Stimulated activated CD4-positive, alpha-beta T cell treated with anti-CD3 and anti-CD28 coated beads, Interleukin-15, amount 100 ng/mL, for 1 hour (primary cell): ENCODE results near the gene CAMTA1.

ENCODE experiments used
- DNase-seq, 2 donors: peaks; one replicate each; pipeline ENCODE4 v3.0.0-alpha.2; 2020; ENCODE audit warnings: low read depth in 1 of 2, low spot score in 1 of 2

Gene CAMTA1

GRCh38 chr1:6955357-6956094 lies 170.3 kb downstream of the CAMTA1 start:
- DNase-seq = no peak

GRCh38 chr1:6956488-6957159 lies 171.4 kb downstream of the CAMTA1 start:
- DNase-seq = no peak

- DNase-seq = no peak
Measured at GRCh38 chr1:6957341-6957740, 172.1 kb downstream of the CAMTA1 start.

- no peak for DNase-seq
Measured at GRCh38 chr1:6958407-6959030, 173.3 kb downstream of the CAMTA1 start.

- DNase-seq = no peak
Measured at GRCh38 chr1:6959491-6959890, 174.2 kb downstream of the CAMTA1 start.

- DNase-seq = no peak
Measured at GRCh38 chr1:6960291-6960811, 175.1 kb downstream of the CAMTA1 start.

- no peak for DNase-seq
Measured at GRCh38 chr1:6960860-6961259, 175.6 kb downstream of the CAMTA1 start.

- no peak for DNase-seq
Measured at GRCh38 chr1:6961289-6961688, 176.0 kb downstream of the CAMTA1 start.

- DNase-seq = no peak
Measured at GRCh38 chr1:6961905-6962477, 176.7 kb downstream of the CAMTA1 start.

GRCh38 chr1:6962478-6962995 lies 177.3 kb downstream of the CAMTA1 start:
- DNase-seq = peak in 1 of 2 donors; percentile 13

- peak in 1 of 2 donors; percentile 37 for DNase-seq
Measured at GRCh38 chr1:6962996-6963911, 178.0 kb downstream of the CAMTA1 start.

- DNase-seq = no peak
Measured at GRCh38 chr1:6963912-6964307, 178.7 kb downstream of the CAMTA1 start.

GRCh38 chr1:6965083-6965934 lies 180.1 kb downstream of the CAMTA1 start:
- DNase-seq = no peak

- no peak for DNase-seq
Measured at GRCh38 chr1:6965935-6966241, 180.6 kb downstream of the CAMTA1 start.

- DNase-seq = no peak
Measured at GRCh38 chr1:6966326-6966725, 181.1 kb downstream of the CAMTA1 start.

- no peak for DNase-seq
Measured at GRCh38 chr1:6967431-6968111, 182.3 kb downstream of the CAMTA1 start.

GRCh38 chr1:6969106-6969505 lies 183.9 kb downstream of the CAMTA1 start:
- no peak for DNase-seq

GRCh38 chr1:6969762-6970161 lies 184.5 kb downstream of the CAMTA1 start:
- DNase-seq = no peak

GRCh38 chr1:6970221-6970620 lies 185.0 kb downstream of the CAMTA1 start:
- DNase-seq = no peak
